Measurements from ENCODE around the gene IGF2BP2. TPM values are rescaled to one million over a fixed set of nuclear protein-coding genes. Genes with fewer than 3 reads are reported as not detected.

IGF2BP2 gene
- polyA plus RNA-seq, 1 experiment = 2.0 TPM

DNA sequence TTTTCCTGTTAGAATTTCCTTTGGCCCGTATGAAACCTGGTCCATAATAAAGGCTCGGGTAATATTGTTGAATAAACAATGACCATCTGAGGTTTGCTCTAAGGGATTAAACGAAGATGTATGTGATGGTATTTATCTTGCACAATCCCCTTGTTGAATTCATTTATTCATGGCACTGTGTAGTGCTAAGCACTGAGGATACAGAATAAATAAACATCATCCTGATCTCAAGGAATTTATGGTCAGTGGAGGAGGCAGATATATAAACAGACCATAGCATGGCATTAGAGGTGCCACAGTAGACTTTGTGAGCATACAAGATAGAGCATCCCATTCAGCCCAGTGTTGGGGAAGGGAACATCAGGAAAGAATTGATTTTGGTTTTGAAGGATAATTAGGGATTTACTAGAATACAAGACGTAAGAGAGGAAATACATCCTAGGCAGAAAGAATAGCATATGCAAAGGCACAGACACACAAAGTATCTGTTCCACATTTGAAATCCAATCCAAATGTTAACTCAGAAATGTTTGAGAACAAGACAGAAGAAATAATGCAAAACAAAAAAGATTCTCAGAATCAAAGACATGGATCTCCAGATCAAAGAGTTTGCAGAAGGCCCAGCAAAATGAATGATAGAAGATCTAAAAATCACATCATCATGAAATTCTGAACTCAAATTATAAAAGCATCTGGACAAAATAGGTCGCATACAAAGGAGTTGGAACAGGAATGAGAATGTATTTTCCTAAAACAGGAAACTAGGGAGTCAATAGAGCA lies 5.4 kb upstream of the IGF2BP2 start:
- POLR2A ChIA-PET = no interaction called here
- H3K36me3 ChIP-seq (ENCODE audit: control insufficient read depth, insufficient read depth, low read length) = peaks cover 2% of the 10 kb centered on the region; the same call in 1 of the 2 replicates
- TF ChIP-seq, protein P1, sequence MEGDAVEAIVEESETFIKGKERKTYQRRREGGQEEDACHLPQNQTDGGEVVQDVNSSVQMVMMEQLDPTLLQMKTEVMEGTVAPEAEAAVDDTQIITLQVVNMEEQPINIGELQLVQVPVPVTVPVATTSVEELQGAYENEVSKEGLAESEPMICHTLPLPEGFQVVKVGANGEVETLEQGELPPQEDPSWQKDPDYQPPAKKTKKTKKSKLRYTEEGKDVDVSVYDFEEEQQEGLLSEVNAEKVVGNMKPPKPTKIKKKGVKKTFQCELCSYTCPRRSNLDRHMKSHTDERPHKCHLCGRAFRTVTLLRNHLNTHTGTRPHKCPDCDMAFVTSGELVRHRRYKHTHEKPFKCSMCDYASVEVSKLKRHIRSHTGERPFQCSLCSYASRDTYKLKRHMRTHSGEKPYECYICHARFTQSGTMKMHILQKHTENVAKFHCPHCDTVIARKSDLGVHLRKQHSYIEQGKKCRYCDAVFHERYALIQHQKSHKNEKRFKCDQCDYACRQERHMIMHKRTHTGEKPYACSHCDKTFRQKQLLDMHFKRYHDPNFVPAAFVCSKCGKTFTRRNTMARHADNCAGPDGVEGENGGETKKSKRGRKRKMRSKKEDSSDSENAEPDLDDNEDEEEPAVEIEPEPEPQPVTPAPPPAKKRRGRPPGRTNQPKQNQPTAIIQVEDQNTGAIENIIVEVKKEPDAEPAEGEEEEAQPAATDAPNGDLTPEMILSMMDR (IDR thresholded peaks at IDR 0.05; ENCODE audit: insufficient read depth, low read depth, low read length) = no peak
- no peak for DNase-seq (ENCODE audit: low read depth)
- no peaks in the 10 kb centered on the region for H3K27me3 ChIP-seq (ENCODE audit: control insufficient read depth, insufficient read depth, low read length)
- H3K4me3 ChIP-seq (ENCODE audit: low read depth, low read length) = no peak overlapping the region
- CTCF ChIA-PET = no interaction called here

DNA sequence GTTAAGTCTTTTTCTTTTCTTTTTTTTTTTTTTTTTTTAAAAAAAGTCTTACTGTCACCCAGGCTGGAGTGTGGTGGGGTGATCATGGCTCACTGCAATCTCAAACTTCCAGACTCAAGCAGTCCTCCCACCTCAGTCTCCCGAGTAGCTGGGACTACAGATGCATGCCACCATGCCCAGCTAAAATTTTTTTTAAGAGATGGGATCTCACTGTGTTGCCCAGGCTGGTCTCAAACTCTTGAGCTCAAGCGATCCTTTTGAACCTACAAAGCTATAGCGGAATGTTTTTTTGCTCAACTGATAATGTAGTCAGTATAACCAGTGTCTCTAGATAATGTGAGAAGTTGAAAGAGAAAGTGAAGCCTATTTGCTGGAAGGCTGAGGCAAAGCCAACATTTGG lies 3.9 kb upstream of the IGF2BP2 start:
- ChIA-PET CTCF (interaction anchor here (1.3 kb wide), 1 partner anchor 168 kb away, joined by 3 read pairs; no protein-coding TSS in a partner anchor), POLR2A (no interaction called here)
- no peak for DNase-seq (ENCODE audit: low read depth)
- TF ChIP-seq, protein P1 (IDR thresholded peaks at IDR 0.05; ENCODE audit: insufficient read depth, low read depth, low read length) = no peak
- Histone ChIP-seq H3K4me3 (ENCODE audit: low read depth, low read length) (no peak overlapping the region), H3K36me3 (ENCODE audit: control insufficient read depth, insufficient read depth, low read length) (peaks cover 2% of the 10 kb centered on the region; the same call in 1 of the 2 replicates), H3K27me3 (ENCODE audit: control insufficient read depth, insufficient read depth, low read length) (no peaks in the 10 kb centered on the region)

DNA sequence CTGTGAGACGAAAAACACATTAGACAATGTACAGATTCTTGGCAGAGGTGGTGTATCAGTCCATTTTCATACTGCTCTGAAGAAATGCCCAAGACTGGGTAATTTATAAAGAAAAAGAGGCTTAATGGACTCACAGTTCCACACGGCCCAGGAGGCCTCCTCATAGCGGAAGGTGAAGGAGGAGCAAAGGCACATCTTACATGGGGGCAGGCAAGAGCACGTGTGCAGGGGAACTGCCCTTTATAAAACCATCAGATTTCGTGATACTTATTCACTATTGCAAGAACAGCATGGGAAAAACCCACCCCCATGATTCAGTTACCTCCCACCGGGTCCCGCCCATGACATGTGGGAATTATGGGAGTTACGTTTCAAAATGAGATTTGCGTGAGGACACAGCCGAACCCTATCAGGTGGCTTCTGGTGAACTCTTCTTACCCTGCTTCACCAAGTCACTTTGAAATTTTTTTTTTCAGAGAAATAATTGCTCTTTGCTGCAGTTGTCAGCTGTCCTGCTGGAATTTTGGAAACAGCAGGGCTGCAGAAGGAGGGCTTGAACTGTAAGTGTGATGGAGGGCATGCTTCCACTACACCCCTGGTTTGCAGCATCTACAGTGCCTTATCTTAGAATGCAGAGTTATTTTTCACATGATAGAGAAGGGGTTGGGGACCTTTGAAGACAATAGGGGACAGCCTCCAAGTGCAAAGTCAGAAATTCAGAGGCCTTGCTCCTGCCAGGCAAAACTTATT lies 2.9 kb upstream of the IGF2BP2 start:
- no peak for DNase-seq (ENCODE audit: low read depth)
- TF ChIP-seq, protein P1 (IDR thresholded peaks at IDR 0.05; ENCODE audit: insufficient read depth, low read depth, low read length) = no peak
- H3K4me3 ChIP-seq (ENCODE audit: low read depth, low read length) = no peak overlapping the region
- ChIA-PET POLR2A (no interaction called here), CTCF (interaction anchor here (0.6 to 1.3 kb wide), 2 partner anchors 38 to 167 kb away, joined by 3 read pairs; no protein-coding TSS in a partner anchor)
- peaks cover 2% of the 10 kb centered on the region; the same call in 1 of the 2 replicates for H3K36me3 ChIP-seq (ENCODE audit: control insufficient read depth, insufficient read depth, low read length)
- no peaks in the 10 kb centered on the region for H3K27me3 ChIP-seq (ENCODE audit: control insufficient read depth, insufficient read depth, low read length)

DNA sequence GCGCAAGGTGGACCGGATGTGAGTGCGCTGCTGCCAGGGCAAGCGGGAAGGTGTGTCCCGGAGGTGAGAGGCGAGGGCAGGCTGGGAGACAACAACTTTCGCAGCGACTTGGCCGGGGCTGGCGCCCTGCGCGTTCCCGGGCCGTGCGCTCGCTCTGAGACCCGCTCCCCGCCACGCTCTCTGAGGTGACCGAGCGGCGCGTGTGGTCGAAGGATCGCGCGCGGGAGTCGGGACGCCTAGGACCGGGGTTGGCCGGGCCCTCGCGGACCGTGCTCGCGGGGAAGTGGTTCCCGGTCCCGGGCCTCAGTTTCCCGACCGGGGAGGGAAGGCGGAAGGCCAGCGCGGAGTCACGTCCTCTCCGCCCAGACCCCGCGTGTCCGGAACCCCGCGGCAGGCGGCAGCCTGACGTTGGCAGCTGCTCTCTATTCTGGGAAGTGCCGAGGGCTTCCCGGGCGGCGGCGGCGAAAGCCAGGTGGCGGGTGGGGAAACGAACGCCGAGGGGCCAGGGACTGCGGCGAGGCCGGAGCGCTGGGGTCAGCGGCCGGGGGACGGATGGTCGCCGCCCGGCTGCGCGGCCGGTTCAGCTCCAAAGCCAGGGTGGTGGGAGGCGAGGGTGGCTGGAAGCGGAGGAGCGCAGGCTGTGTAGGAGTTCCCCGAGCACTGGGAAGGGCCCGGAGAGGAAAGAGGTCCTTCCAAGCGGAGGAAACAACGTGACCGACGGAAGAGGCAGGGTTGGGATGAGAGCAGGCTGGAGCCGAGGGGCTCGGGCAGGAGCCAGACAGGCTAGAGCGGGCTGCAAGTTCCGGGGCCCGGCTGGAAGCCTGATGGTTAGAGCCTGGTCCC lies 1.0 kb upstream of the IGF2BP2 start:
- TF ChIP-seq, protein P1 (IDR thresholded peaks at IDR 0.05; ENCODE audit: insufficient read depth, low read depth, low read length) = no peak
- no peaks in the 10 kb centered on the region for H3K27me3 ChIP-seq (ENCODE audit: control insufficient read depth, insufficient read depth, low read length)
- POLR2A ChIA-PET = no interaction called here
- peaks cover 2% of the 10 kb centered on the region; the same call in 1 of the 2 replicates for H3K36me3 ChIP-seq (ENCODE audit: control insufficient read depth, insufficient read depth, low read length)
- CTCF ChIA-PET = no interaction called here
- peak overlapping the region; percentile 92 for H3K4me3 ChIP-seq (ENCODE audit: low read depth, low read length)
- DNase-seq (ENCODE audit: low read depth) = no peak
